GM23338 (cell line): Measurements from ENCODE around the gene TMEM256. TPM values are rescaled to one million over a fixed set of nuclear protein-coding genes. Genes with fewer than 3 reads are reported as not detected.

ENCODE experiments used
- ATAC-seq: fragments of 200-7000 bp; cut with Tn5 transposase; 3 replicates; pipeline ENCODE4 v1.9.1; 2020
- DNase-seq: peaks from one replicate; pipeline ENCODE4 v3.0.0-alpha.2; 2015; ENCODE audit warnings: low spot score
- H2AFZ ChIP-seq: fragments of 200-600 bp; sonication (generic); 2 replicates; pipeline ENCODE4 v1.8.0; 2016; ENCODE audit warnings: antibody characterized with exemption, mild to moderate bottlenecking, moderate library complexity
- H3F3A ChIP-seq: fragments of 200-600 bp; sonication (generic); replicated peaks from 2 replicates; pipeline ENCODE4 v1.8.0; 2017; ENCODE audit warnings: antibody characterized with exemption, mixed run types, low read depth
- H3K27ac ChIP-seq: fragments of 200-600 bp; sonication (generic); 2 replicates; pipeline ENCODE4 v1.6.1; 2016; ENCODE audit warnings: low read depth
- H3K27me3 ChIP-seq: fragments of 200-600 bp; sonication (generic); 2 replicates; pipeline ENCODE4 v1.8.0; 2016; ENCODE audit warnings: mild to moderate bottlenecking, mixed run types, moderate library complexity; ENCODE audit not compliant: insufficient read depth
- H3K36me3 ChIP-seq: fragments of 200-600 bp; sonication (generic); 2 replicates; pipeline ENCODE4 v1.8.0; 2016; ENCODE audit warnings: mild to moderate bottlenecking; ENCODE audit not compliant: insufficient read depth
- H3K4me1 ChIP-seq: fragments of 200-600 bp; sonication (generic); 2 replicates; pipeline ENCODE4 v1.8.0; 2016; ENCODE audit warnings: mild to moderate bottlenecking, moderate library complexity; ENCODE audit not compliant: insufficient read depth
- H3K4me2 ChIP-seq: fragments of 200-600 bp; sonication (generic); 2 replicates; pipeline ENCODE4 v1.7.1; 2017; ENCODE audit warnings: mixed run types
- H3K4me3 ChIP-seq: fragments of 200-600 bp; sonication (generic); 2 replicates; pipeline ENCODE4 v1.6.1; 2016; ENCODE audit warnings: mixed run types
- H3K79me2 ChIP-seq: fragments of 200-600 bp; sonication (generic); replicated peaks from 2 replicates; pipeline ENCODE4 v1.8.0; 2017; ENCODE audit warnings: mild to moderate bottlenecking; ENCODE audit not compliant: insufficient read depth
- H3K9me2 ChIP-seq: fragments of 200-600 bp; sonication (generic); 2 replicates; pipeline ENCODE4 v1.8.0; 2017; ENCODE audit not compliant: insufficient read depth
- H4K20me1 ChIP-seq: fragments of 200-600 bp; sonication (generic); replicated peaks from 2 replicates; pipeline ENCODE4 v1.8.0; 2017; ENCODE audit warnings: mild to moderate bottlenecking; ENCODE audit not compliant: insufficient read depth
- H3K27ac Mint-ChIP-seq: 2 replicates; pipeline ENCODE4 v1.8.0; 2020; ENCODE audit warnings: inconsistent platforms, mild to moderate bottlenecking, moderate library complexity, mixed read lengths
- H3K27me3 Mint-ChIP-seq: 3 replicates; pipeline ENCODE4 v1.8.0; 2022; ENCODE audit warnings: low read depth, mild to moderate bottlenecking, moderate library complexity, mixed read lengths, inconsistent platforms; ENCODE audit not compliant: insufficient read depth, poor library complexity
- H3K36me3 Mint-ChIP-seq: 3 replicates; pipeline ENCODE4 v1.8.0; 2021; ENCODE audit warnings: low read depth, mild to moderate bottlenecking, inconsistent platforms, moderate library complexity, mixed read lengths
- H3K4me1 Mint-ChIP-seq: 3 replicates; pipeline ENCODE4 v1.8.0; 2020; ENCODE audit warnings: mild to moderate bottlenecking, inconsistent platforms, mixed read lengths
- H3K4me3 Mint-ChIP-seq: 3 replicates; pipeline ENCODE4 v1.8.0; 2021; ENCODE audit warnings: moderate library complexity, mild to moderate bottlenecking, inconsistent platforms, mixed read lengths
- H3K9me3 Mint-ChIP-seq: 3 replicates; pipeline ENCODE4 v1.8.0; 2020; ENCODE audit warnings: moderate library complexity, mild to moderate bottlenecking, inconsistent platforms, mixed read lengths
- CREB1 ChIP-seq: fragments of 250-450 bp; sonication (Bioruptor Pico); IDR thresholded peaks from 2 replicates; pipeline ENCODE4 v1.5.0; 2020; ENCODE audit warnings: low read depth, mild to moderate bottlenecking, moderate library complexity
- CTCF ChIP-seq, 2 experiments: fragments of 200-600 bp in 1 of 2; sonication (generic) in 1 of 2; conservative IDR thresholded peaks; 2 replicates each; pipeline versions ENCODE4 v1.5.1 to v1.6.1; 2016 to 2017; ENCODE audit warnings: antibody characterized with exemption in 2 of 2, low read depth in 2 of 2, mild to moderate bottlenecking in 2 of 2, moderate library complexity in 1 of 2
- ETS1 ChIP-seq: IDR thresholded peaks from 2 replicates; pipeline ENCODE4 v1.6.1; 2016; ENCODE audit warnings: antibody characterized with exemption
- EZH2 ChIP-seq: fragments of 200-600 bp; sonication (generic); IDR thresholded peaks from one replicate; pipeline ENCODE4 v1.8.0; 2017; ENCODE audit warnings: antibody characterized with exemption, mild to moderate bottlenecking, low read depth; ENCODE audit not compliant: unreplicated experiment
- EZH2phosphoT487 ChIP-seq: fragments of 200-600 bp; sonication (generic); IDR thresholded peaks from one replicate; pipeline ENCODE4 v1.8.1; 2018; ENCODE audit warnings: antibody characterized with exemption; ENCODE audit not compliant: unreplicated experiment
- JUNB ChIP-seq: IDR thresholded peaks from one replicate; pipeline ENCODE4 v1.6.1; 2016; ENCODE audit warnings: antibody characterized with exemption; ENCODE audit not compliant: unreplicated experiment
- NANOG ChIP-seq: IDR thresholded peaks from 2 replicates; pipeline ENCODE4 v1.6.1; 2016; ENCODE audit warnings: antibody characterized with exemption, borderline replicate concordance
- POLR2AphosphoS5 ChIP-seq: IDR thresholded peaks from 2 replicates; pipeline ENCODE4 v1.6.1; 2016; ENCODE audit warnings: antibody characterized with exemption, low read depth
- REST ChIP-seq: IDR thresholded peaks from one replicate; pipeline ENCODE4 v1.6.1; 2018; ENCODE audit warnings: antibody characterized with exemption; ENCODE audit not compliant: unreplicated experiment
- STAT1 ChIP-seq: IDR thresholded peaks from one replicate; pipeline ENCODE4 v1.6.1; 2016; ENCODE audit warnings: antibody characterized with exemption; ENCODE audit not compliant: unreplicated experiment
- ZNF114 ChIP-seq: fragments of 250-450 bp; sonication (Bioruptor Pico); IDR thresholded peaks from 2 replicates; pipeline ENCODE4 v1.5.0; 2020; ENCODE audit warnings: mild to moderate bottlenecking, moderate library complexity
- ZNF331 ChIP-seq: fragments of 250-450 bp; sonication (Bioruptor Pico); IDR thresholded peaks from 2 replicates; pipeline ENCODE4 v1.5.0; 2020; ENCODE audit warnings: low read depth, mild to moderate bottlenecking, moderate library complexity
- polyA plus RNA-seq: library from polyadenylated mRNA; unstranded; fragments of >200 nt; fragmentation: Nextera tagmentation; extraction: Ambion mirVana; gene quantifications from 2 replicates; pipeline ENCODE4 v1.2.1, GENCODE V29; 2016
- total RNA-seq: library from RNA; depleted of rRNA; stranded (reverse); fragments of >200 nt; shearing (Covaris generic); gene quantifications from 2 replicates; pipeline ENCODE4 v1.2.3, GENCODE V29; 2014

Gene TMEM256
- total and polyA plus RNA-seq, 2 experiments from 2014 or later: 127 to 197 TPM

- DNase-seq (no peak), ATAC-seq (no peak)
- Mint-ChIP-seq H3K36me3 (peaks cover 13% of the 10 kb centered on the region; the same call in 2 of the 3 replicates), H3K4me3 (no peak overlapping the region; the same call in 2 of the 3 replicates), H3K9me3 (no peaks in the 10 kb centered on the region; the same call in 2 of the 3 replicates), H3K4me1 (peaks cover 22% of the 10 kb centered on the region), H3K27me3 (peaks cover 26% of the 10 kb centered on the region), H3K27ac (no peak overlapping the region)
- H3K27ac ChIP-seq: no peak overlapping the region
- TF ChIP-seq ZNF114 (CRISPR knock-in tag) (no peak), ETS1 (no peak), CREB1 (CRISPR knock-in tag) (no peak)
- no peak overlapping the region for H3K4me3 ChIP-seq
- H3K36me3 ChIP-seq: no peaks in the 10 kb centered on the region
- H3F3A ChIP-seq: peaks cover 21% of the 10 kb centered on the region
- H3K27me3 ChIP-seq: peaks cover 27% of the 10 kb centered on the region
- H3K79me2 ChIP-seq: no peaks in the 10 kb centered on the region
- H3K4me2 ChIP-seq: no peak overlapping the region
- no peak overlapping the region for H2AFZ ChIP-seq
- H4K20me1 ChIP-seq: 0 out of 2 replicates have a peak, but pooled peaks cover 3% of the 10 kb centered on the region
- peaks cover 26% of the 10 kb centered on the region for H3K4me1 ChIP-seq
- no peaks in the 10 kb centered on the region for H3K9me2 ChIP-seq
Measured at GRCh38 chr17:7448461-7448860, 44.6 kb upstream of the TMEM256 start.

- Histone ChIP-seq H4K20me1 (0 out of 2 replicates have a peak, but pooled peaks cover 3% of the 10 kb centered on the region), H3K4me3 (peak overlapping the region; percentile 90), H3K36me3 (no peaks in the 10 kb centered on the region), H3F3A (peaks cover 34% of the 10 kb centered on the region), H3K79me2 (no peaks in the 10 kb centered on the region), H3K4me2 (peak overlapping the region; percentile 99), H3K27me3 (peaks cover 38% of the 10 kb centered on the region), H3K4me1 (peaks cover 41% of the 10 kb centered on the region), H3K27ac (peak overlapping the region; percentile 90), H3K9me2 (no peaks in the 10 kb centered on the region), H2AFZ (peak overlapping the region; percentile 97)
- Mint-ChIP-seq H3K27ac (peak overlapping the region; percentile 96), H3K4me1 (peaks cover 34% of the 10 kb centered on the region), H3K9me3 (no peaks in the 10 kb centered on the region; the same call in 2 of the 3 replicates), H3K27me3 (peaks cover 34% of the 10 kb centered on the region), H3K36me3 (peaks cover 12% of the 10 kb centered on the region; the same call in 2 of the 3 replicates), H3K4me3 (peak overlapping the region; percentile 91)
- DNase-seq (peak; percentile 94), ATAC-seq (peak; percentile 83)
- TF ChIP-seq CTCF (conservative IDR thresholded peaks at IDR 0.05; ENCODE audit: low read depth in 2 of 2) (no peak), REST (no peak), EZH2phosphoT487 (no peak), EZH2 (no peak), NANOG (no peak), JUNB (no peak), ETS1 (no peak), CREB1 (CRISPR knock-in tag) (no peak), STAT1 (no peak), ZNF114 (CRISPR knock-in tag) (no peak), POLR2AphosphoS5 (no peak), ZNF331 (CRISPR knock-in tag) (no peak)
Measured at GRCh38 chr17:7445619-7445968, 41.7 kb upstream of the TMEM256 start.
